Cerebellar cortex (tissue), 1 donor: ENCODE results near the gene IL16.

ENCODE experiments used
- DNase-seq: peaks from one replicate; pipeline ENCODE4 v3.0.0-alpha.2; 2015; ENCODE audit warnings: low spot score

Gene IL16

DNA sequence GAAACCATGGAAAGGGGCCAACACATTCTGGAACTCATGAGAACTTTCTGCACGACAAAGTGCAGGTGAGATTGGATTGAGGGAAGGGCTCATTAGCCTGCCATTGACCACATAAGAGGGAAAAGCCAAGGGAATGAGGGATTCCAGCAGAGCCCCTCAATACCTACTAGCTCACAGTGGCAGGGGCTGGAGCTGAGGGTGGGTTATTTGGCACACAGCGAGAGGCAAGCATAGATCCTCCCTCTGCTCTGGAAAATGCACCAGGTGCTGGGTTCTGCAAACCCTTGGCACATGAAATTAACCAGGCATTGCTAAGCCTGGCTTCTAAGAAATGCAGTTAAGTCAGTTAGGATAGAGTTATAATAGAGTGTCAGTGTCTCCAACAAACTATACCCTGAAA, 60.8 kb downstream of the IL16 start:
- peak; percentile 47 for DNase-seq

- no peak for DNase-seq
These were observed 61.8 kb downstream of the IL16 start for GRCh38 chr15:81258455-81258854.

- DNase-seq: peak; percentile 45
These were observed 63.1 kb downstream of the IL16 start for GRCh38 chr15:81259760-81260298.

- no peak for DNase-seq
These were observed 64.6 kb downstream of the IL16 start for GRCh38 chr15:81261172-81261811.

DNA sequence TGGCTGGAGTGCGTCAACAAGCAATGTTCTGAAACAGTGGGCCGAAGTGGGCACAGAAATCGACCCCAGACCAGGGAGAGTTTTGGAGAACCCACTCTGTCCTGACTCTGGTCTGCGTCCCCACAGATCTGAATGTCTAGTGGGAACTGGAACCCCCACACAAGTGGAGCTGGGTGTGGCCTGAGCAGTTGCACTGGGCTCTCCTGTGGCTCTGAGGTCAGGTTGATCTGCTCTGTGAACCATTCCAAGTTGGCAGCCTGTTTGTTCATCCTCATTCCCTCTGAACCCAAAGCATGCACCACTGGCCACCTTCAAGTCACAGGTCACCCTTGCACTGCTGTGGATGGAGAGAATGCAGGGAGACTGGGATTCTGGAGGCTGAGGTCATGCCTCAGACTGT, 66.8 kb downstream of the IL16 start:
- no peak for DNase-seq

DNA sequence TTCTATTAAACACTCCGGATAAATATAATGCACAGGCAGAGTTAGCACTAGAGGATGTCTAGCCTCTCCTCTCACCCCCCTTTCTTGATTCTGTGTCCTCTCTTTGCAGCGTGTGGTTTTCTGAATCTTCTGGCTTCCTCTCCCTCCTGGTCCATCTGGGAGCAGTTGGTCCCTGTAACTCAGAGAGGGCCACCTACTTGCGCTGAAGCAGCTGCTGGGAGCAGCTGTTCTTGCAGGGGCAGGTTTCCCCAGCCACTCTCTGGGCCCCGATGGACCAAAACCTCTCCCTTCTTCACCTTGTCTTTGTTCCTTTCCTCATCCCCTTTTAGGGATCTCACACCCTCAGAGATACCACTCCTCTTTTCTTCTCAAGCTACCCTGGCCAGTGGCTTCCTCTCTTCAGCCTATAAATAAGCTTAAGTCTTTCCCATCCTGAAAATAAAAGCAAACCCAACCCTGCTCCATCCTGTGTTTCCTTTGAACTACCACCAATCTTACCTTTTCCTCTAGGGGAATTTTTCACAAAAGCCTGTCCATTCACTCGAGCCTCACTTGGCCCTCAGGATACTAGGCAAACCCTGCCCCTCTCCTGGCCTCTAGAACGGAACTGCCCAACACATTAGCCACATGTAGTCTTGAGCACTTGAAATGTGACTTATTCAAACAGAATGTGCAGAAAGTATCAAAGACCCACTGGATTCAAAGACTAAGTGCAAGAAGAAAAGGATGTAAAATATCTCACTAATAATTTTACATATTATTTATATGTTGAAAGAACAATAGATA, 67.6 kb downstream of the IL16 start:
- DNase-seq: no peak

- no peak for DNase-seq
These were observed 68.7 kb downstream of the IL16 start for GRCh38 chr15:81265256-81265943.

GRCh38 chr15:81265944-81266775, 69.5 kb downstream of the IL16 start:
- peak; percentile 91 for DNase-seq

DNA sequence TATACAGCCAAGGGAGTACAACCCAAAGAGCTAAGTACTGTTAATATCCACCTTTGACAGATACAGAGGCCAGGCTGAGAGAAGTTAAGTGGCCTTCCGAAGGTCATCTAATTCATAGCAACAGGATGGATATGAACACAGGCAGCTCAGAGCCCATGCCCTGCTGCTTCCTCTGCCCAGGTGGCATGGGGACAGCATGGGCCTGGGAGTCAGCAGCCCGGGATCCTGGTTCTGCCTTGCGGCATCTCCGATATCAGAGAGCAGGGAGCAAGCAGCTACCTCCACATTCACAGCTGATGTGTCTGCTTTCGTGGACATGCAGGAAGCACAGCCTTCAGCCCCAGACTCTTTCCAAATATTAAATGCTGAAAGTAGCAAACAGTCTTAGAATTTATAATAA, 71.7 kb downstream of the IL16 start:
- DNase-seq: no peak

DNA sequence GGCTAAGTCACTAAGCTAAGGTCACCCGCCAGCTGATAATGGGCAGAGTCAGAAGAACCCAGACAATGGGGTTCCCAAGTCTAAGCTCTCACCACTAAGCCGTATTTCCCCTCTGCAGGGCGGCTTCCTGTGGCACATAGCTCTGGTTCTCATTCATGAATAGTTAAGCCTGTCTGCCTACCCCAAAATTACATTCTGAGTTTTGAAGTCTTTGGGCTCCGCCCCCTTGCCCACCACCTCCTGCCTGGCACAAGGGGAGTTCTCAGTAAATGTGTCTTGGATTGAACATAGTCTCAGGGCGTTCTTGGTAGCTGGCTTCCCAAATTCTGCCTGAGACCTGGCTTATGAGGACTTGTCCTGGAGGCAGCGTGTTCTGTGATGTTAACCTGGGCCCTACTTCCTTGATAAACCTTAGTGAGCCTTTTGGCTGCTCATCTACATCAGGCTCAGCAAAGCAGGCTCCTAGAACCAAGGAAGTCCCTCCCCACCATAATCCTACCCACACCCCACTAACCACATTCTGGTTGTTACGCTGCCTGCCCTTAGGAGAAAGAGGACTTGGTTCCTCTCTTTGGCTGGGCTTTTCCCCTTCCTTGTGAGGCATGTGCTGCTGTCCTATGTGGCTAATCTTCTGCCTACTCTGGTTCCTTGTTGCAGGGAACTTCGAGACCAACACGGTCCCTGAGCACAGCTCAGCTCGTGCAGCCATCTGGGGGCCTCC, 72.4 kb downstream of the IL16 start:
- no peak for DNase-seq

DNA sequence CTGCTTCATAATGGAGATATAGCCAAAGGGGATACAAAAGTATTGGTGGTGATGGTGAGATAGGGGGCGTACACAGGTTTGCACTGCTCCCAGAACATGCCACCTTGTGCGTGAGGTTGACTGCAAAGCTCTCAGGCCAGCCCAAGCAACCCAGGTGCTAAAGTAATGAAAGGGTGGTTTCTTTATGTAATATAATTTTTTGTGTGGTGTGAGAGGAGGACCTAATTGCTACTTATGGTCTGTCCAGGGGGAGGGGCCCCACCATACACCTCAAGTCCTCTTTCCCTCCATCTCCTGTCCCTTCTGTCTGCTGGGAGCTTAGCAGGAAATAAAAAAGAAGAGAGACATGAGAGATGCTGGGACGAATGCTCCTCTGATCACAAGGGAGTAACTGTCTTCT, 73.5 kb downstream of the IL16 start:
- DNase-seq: no peak

DNA sequence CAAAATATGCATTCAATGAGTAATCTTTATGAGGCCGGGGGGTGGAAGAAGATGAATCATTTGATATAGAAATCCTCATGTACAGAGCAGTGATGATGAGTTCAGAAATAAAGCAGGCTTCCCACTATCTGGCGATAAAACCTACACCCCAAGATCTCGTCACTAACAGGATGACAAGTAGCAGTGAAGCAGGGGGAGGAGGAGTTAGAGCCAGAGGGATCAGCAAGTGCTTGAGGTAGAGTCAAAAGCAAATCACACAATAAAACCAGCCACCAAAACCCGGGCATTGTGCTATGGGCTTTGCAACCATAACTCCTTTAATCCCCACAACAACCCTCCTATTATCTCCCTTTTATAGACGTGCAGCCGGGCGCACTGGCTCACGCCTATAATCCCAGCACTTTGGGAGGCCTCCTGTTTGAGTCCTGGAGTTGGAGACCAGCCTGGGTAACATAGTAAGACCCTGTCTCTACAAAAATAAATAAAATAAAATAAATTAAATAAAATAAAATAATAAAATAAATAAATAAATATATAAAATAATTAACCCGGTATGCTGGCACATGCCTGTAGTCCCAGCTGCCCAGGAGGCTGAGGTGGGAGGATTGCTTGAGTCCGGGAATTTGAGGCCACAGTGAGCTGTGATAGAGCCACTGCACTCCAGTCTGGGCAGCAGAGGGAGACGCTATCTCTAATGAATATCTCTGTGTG, 74.3 kb downstream of the IL16 start:
- DNase-seq: no peak

- peak; percentile 68 for DNase-seq
These were observed 75.3 kb downstream of the IL16 start for GRCh38 chr15:81271761-81272644.

- DNase-seq: no peak
These were observed 76.5 kb downstream of the IL16 start for GRCh38 chr15:81273200-81273599.

DNA sequence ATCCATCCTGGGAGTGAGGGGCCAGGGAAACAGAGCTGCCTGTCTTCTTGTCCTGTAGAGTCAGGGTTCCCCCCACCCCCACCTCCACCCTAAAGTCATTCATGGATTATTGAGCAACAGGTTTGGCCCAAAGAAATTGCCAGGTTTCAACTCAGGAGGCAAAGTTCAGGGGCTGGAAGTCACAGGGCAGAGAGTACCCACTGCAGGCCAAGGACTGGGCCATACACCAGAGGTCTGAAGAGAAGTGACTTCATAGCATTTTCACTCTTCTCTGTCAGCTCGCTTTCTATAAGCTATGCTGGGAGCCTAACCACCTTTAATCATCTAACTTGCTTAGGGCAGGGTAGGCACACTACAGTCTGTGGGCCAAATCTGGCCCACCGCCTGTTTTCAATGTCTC, 77.2 kb downstream of the IL16 start:
- DNase-seq: no peak

DNA sequence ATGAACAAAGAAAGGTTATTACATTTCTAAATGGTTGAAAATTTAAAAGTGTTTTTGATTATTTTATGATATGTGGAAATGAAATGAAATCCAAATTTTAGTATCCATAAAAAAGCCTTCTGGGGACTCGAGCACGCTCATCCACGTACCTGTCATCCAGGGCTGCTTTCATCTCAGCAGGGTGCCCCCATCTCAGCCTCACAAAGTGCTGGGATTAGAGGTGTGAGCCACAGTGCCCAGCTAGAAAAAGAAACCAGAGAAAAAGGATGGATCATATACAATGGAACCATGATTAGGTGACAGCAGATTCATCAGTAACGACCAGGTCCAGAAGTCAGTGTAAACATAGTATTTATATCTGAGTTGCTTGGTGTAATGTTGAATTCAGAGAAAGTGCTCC, 77.6 kb downstream of the IL16 start:
- DNase-seq: no peak

DNA sequence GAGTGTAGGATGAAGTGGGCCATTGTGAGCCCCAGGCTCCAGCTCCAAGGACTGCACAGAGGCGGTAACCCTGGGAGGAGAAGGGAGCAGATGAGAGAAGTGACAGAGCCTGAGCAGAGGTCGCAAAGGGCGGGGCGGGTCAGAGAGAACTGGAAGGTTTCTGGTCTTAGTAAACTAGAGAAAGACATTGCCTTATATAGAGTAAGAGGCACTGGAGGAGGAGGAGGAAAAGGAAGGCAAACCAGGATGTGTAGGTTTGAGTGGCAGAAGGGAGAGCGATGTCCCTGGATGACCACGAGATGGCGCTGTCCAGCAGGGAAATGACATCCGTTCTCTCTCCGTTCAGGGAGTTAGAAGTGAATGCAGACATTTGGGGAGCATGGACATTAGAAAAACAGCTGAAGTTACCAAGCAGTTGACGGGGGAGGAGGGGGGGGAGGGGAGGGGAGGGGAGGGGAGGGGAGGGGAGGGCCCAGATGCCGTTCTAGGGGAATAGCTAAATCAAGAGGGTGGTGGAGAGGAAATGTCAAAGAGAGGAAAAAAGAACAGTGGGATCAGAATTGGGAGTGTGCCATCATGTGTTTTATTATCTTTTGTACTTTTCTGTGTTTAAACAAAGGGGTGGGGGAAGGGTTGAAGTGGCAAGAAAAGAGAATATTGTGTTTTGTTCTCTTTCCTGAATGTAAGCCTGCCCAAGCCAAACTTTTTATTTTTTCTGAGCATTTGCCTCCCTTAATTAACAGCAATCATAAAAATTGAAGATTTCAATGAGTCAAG, 78.4 kb downstream of the IL16 start:
- peak; percentile 90 for DNase-seq

DNA sequence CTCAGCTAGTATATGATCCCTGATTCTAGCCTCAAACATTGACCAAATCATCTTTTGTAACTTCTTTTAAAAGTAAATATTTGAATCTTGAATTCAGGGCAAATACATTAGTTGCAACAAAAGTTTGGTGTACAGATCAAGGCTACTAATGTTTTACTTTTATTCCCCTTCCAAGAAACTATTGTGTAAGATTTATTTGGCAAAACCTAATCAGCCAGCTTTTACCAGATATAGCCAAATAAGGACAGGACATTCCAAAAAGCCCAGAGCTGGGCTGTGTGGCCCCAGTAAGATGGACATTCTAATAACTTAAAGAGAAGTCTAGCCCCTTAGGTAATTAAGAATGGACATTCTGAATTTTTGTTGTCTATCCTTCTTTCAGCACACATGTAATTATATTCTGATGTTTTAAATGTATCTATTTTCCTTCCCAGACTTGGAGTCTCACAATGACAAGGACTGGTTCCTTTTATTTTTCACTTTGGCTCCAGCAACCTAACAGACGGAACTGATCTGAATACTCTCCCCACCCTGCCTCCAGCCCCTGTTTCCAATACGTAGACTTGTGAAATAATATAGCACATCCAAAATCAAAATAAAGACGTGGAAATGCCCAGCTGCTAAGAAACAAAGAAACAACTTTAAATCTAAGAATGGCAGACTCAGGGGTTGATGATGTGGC, 79.2 kb downstream of the IL16 start:
- no peak for DNase-seq
